GM06990 (cell line): Measurements from ENCODE around the gene EPHB4.

ENCODE experiments used
- DNase-seq: peaks from one replicate; pipeline ENCODE4 v3.0.0-alpha.2; 2011; ENCODE audit not compliant: insufficient read length; ENCODE audit errors: extremely low read depth
- H3K27me3 ChIP-seq: replicated peaks from 2 replicates; pipeline ENCODE4 v1.6.0; 2011; ENCODE audit warnings: low read length; ENCODE audit not compliant: control insufficient read depth, insufficient read depth
- H3K36me3 ChIP-seq: 2 replicates; pipeline ENCODE4 v1.5.1; 2011; ENCODE audit warnings: low read length; ENCODE audit not compliant: control insufficient read depth, insufficient read depth
- H3K4me3 ChIP-seq: replicated peaks from 2 replicates; pipeline ENCODE4 v1.5.1; 2011; ENCODE audit warnings: low read depth, mild to moderate bottlenecking, control low read depth, low read length
- CTCF ChIP-seq: IDR thresholded peaks from 2 replicates; pipeline ENCODE4 v1.5.1; 2011; ENCODE audit warnings: low read length, control low read depth, mild to moderate bottlenecking, inconsistent platforms; ENCODE audit not compliant: insufficient read depth, poor library complexity, severe bottlenecking

The EPHB4 gene

GRCh38 chr7:100827330-100828226, at the start of gene EPHB4:
Gene EPHB4, minus strand, starts transcription at chr7:100827523. Its CDS starts 493 bp downstream, at chr7:100827030.
- no peak for DNase-seq
- peaks cover 5% of the 10 kb centered on the region for H3K27me3 ChIP-seq
- H3K36me3 ChIP-seq, result no peaks in the 10 kb centered on the region
- H3K4me3 ChIP-seq, result no peak within 1 kb of the TSS; the same call in 1 of the 2 replicates
- peak; percentile 25 for TF ChIP-seq CTCF

GRCh38 chr7:100875356-100875751, 48.0 kb upstream of the EPHB4 start:
- Histone ChIP-seq H3K4me3 (peak overlapping the region; percentile 80), H3K27me3 (no peaks in the 10 kb centered on the region), H3K36me3 (peaks cover 13% of the 10 kb centered on the region)
- TF ChIP-seq CTCF, result no peak
- DNase-seq, result no peak

GRCh38 chr7:100874577-100875355, 47.4 kb upstream of the EPHB4 start, which contains the start of gene SRRT:
Gene SRRT, plus strand, starts transcription at chr7:100875103. Its CDS starts 488 bp downstream, at chr7:100875591.
- Histone ChIP-seq H3K36me3 (peaks cover 10% of the 10 kb centered on the region), H3K27me3 (no peaks in the 10 kb centered on the region), H3K4me3 (peak within 1 kb of the TSS; percentile 80)
- no peak for TF ChIP-seq CTCF
- peak; percentile 97 for DNase-seq

GRCh38 chr7:100874300-100874576, 46.9 kb upstream of the EPHB4 start:
- no peak for TF ChIP-seq CTCF
- Histone ChIP-seq H3K4me3 (peak overlapping the region; percentile 80), H3K36me3 (peaks cover 10% of the 10 kb centered on the region), H3K27me3 (no peaks in the 10 kb centered on the region)
- DNase-seq, result no peak

- no peak for DNase-seq
- Histone ChIP-seq H3K36me3 (peaks cover 8% of the 10 kb centered on the region), H3K4me3 (no peak overlapping the region; the same call in 1 of the 2 replicates), H3K27me3 (no peaks in the 10 kb centered on the region)
- TF ChIP-seq CTCF, result no peak
These were observed 46.4 kb upstream of the EPHB4 start for GRCh38 chr7:100873599-100874299.
